GM19099 (cell line): ENCODE results near the gene PSMC2.

Source experiments
- POLR2A ChIP-seq: IDR thresholded peaks from 3 replicates; pipeline ENCODE4 v1.6.1; 2011; ENCODE audit warnings: low read depth; ENCODE audit not compliant: insufficient read length; ENCODE audit errors: extremely low read depth

PSMC2 gene

GRCh38 chr7:103346396-103346795, 1.0 kb upstream of the PSMC2 start:
- no peak for TF ChIP-seq POLR2A

DNA sequence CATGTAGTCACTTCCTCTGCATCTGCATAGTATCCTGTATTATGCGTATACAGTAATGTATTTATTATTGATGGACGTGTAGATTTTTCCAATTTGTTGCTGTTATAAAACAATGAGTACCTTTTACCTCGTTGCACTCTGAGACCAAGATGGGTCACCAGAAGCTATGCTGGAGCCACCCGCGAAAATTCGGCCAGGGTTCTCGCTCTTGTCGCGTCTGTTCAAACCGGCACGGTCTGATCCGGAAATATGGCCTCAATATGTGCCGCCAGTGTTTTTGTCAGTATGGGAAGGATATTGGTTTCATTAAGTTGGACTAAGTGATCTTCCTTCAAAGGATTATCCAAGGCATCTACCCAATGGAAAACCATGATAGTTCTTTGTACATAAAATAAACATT, 1.0 kb downstream of the PSMC2 start:
- no peak for TF ChIP-seq POLR2A

DNA sequence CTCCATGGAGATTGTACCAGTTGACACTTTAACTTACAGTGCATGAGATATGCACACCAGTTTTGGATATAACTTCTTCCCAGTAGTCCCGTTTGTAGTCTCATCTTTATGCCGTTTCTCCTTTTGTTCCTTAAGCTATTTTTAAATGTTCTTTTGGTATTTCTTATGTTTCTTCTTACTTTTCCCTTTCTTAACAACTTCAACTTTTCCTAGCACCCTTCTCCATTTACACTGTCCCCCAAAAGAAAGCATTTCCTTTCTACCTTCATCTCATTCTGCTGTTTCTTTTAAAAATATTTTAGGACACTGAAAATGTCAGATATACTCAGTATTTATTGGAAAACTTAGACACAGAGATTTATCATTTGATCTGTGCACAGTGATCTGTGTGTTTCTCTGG, 1.5 kb downstream of the PSMC2 start:
- no peak for TF ChIP-seq POLR2A

DNA sequence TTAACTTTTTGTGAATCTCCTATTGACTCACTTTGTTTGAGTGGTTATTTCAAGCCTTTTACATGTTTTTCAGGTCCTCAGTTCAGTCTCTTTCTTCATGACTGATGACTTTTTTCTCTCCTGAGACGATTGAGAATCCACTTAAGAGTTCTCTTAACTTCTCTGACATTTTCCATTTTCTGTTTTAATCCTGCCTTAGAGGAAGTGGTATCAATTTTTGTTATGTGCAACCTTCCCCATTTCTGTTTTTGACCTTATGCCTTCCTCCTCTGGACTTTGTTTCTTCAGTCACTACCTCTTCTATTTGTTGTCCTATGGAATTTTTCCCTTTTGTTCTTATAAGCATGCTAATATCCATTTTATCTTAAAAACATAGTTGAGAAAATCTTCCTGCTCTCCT, 2.4 kb downstream of the PSMC2 start:
- no peak for TF ChIP-seq POLR2A

DNA sequence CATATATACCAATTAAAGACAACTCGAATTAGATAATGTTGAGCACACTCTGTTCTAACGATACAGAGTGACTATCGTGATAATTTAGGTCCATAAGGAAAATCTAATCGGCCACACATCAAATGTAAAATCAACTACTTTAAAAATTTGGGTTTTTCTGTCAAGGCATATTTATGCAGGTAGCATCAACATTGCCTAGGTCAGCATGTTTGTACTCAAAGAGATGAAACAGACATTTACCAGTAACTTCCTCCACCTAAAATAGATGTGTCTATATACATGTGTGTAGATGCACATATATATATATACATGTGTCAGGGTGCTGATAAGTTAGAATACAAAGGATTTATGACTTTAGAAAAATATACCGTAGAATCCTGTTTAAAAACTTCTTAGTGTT, 22.0 kb downstream of the PSMC2 start:
- no peak for TF ChIP-seq POLR2A

- TF ChIP-seq POLR2A: no peak
These were observed 26.6 kb downstream of the PSMC2 start for GRCh38 chr7:103373866-103374643.

GRCh38 chr7:103379270-103379975, 32.0 kb downstream of the PSMC2 start:
- TF ChIP-seq POLR2A: no peak

DNA sequence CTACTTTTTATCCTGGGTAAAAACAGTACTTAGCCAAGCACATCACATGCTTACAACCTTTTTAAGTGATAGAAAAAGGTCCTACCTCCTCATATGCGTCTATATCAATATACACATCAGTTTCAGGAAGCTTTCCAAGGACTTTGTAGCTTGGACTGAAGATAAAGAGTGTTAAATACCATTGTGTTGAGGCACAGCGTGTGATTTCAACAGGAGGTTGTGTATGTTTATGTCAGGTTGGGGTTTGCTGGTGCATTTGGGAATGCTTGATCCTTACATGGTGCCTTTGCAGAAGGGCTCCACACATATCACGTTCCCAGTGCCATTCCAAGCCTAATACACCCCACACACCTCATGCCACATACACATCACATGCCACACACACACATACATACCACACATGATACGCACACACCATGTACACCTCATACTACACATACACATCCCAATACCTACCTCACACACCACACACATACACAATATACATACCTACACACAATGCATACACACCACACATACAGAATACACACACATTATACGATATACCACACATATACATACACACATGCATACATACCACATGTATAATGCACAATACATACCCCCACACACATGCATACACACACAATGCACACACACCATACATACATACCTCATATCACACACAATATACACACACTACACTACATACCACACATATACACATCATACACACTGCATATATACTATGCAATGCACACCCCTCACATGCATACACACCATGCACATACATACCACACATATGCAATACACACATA, 33.1 kb downstream of the PSMC2 start:
- TF ChIP-seq POLR2A: no peak

- TF ChIP-seq POLR2A: no peak
These were observed 34.0 kb downstream of the PSMC2 start for GRCh38 chr7:103381280-103382031.

DNA sequence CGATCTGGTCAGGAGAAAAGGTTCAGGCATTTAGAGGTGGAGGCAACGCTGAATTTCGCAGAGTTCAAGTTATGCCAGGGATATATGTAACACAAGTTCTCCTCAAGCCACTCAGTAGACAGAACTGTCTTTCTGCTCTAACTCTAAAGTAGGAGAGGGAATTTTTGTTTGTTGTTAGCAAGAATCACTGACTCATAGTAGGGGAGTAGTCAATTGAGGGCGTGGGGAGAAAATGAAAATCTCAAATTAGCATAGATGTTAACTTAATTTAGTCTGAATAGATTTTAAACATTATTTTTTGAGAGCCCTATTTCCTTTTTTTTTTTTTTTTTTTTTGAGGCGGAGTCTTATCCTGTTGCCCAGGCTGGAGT, 34.6 kb downstream of the PSMC2 start:
- no peak for TF ChIP-seq POLR2A

GRCh38 chr7:103387242-103387641, 39.8 kb downstream of the PSMC2 start:
- no peak for TF ChIP-seq POLR2A

- TF ChIP-seq POLR2A: no peak
These were observed 41.2 kb downstream of the PSMC2 start for GRCh38 chr7:103388469-103389140.

GRCh38 chr7:103389263-103389662, 41.8 kb downstream of the PSMC2 start:
- no peak for TF ChIP-seq POLR2A

GRCh38 chr7:103391150-103391549, 43.7 kb downstream of the PSMC2 start:
- no peak for TF ChIP-seq POLR2A
